SW480 (cell line): ENCODE data around the gene NPFFR1.
"Not testable (repeated sequence)": the region's sequence is repeated elsewhere in the genome, so short reads cannot be mapped to it uniquely, and the experiment has no call there.

ENCODE experiments used
- DNase-seq: peaks from one replicate; pipeline ENCODE4 v3.0.0-alpha.2; 2016; ENCODE audit warnings: low spot score

NPFFR1 gene

DNA sequence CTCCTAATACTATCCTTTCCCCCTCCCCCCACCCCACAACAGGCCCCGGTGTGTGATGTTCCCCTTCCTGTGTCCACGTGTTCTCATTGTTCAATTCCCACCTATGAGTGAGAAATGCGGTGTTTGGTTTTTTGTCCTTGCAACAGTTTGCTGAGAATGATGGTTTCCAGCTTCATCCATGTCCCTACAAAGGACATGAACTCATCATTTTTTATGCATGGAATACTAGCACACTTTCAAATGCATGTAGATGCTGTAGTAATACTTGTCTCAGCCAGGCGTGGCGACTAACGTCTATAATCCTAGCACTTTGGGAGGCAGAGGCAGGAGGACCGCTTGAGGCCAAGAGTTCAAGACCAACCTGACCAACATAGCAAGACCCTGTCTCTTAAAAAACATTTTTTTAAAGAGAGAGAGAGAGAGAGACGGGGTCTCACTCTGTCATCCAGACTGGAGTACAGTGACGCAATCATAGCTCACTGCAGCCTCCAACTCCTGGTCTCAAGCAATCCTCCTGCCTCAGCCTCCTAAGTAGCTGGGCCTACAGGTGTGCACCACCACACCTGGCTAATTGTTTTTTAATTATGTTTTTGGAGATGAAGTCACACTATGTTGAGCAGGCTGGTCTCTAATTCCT, 60.9 kb downstream of the NPFFR1 start:
- not testable (repeated sequence) for DNase-seq

DNA sequence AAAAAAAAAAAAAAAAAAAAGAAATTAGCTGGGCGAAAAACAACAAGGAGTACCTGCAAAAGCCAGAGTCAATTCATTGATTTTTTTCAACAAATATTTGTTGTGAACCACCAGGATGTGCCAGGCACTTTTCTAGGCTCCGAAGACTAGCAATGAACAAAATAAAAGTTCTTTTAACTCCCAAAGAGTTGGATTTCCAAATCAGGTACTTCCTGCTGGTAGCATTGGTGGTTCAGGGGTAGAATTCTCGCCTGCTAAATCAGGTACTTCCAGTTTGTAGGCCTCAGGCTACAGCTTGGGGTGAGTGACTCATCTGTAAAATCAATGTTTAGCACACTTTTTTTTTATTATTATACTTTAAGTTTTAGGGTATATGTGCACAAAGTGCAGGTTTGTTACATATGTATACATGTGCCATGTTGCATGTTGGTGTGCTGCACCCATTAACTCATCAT, 61.4 kb downstream of the NPFFR1 start:
- no peak for DNase-seq

DNA sequence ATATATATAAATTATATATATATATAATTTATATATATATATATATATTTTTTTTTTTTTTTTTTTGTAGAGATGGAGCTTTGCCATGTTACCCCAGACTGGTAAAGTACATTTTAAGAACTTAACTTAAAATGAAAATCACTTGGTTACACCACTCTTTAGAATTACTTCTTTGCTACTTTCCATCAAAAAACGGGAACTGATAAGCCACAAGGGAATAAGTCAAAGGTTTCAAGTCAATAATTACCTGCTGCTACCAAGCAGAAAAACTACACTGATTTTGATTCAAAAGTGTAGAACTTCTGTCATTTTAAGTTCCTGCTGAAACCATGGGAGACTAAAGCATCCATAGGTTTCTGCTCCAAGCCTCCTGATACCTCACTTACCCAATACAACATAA, 62.8 kb downstream of the NPFFR1 start:
- DNase-seq, result no peak

DNA sequence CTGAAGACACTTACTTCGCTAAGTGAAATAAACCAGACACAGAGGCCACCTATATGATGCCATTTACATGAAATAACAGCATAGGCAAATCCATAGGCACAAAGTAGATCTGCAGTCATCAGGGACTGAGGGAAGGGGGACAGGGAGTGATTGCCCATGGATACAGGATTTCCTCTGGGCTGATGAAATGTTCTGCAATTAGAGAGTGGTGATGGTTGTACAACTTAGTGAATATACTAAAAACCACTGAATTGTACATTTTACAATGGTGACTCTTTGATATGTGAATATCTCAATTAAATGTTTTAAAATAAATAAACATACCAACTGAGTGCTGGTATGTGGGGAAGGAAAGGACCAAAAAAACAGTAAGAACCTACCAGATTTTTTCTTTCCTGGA, 70.9 kb downstream of the NPFFR1 start:
- DNase-seq, result peak; percentile 21

DNA sequence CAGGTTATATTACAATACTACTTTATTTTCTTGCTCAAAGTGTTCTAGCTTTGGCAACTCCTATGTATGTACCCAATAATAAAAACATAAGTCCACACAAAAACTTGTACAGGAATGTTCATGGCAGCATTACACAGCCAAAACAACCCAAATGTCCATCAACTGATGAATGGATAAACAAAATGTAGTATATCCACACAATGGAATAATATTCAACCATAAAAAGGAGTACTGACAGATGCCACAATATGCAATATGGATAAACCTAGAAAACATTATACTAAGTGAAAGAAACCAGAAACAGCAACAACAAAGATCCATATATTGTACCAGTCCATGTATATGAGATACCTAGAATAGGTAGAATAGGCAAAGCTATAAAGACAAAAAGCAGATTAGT, 71.5 kb downstream of the NPFFR1 start:
- DNase-seq, result no peak

DNA sequence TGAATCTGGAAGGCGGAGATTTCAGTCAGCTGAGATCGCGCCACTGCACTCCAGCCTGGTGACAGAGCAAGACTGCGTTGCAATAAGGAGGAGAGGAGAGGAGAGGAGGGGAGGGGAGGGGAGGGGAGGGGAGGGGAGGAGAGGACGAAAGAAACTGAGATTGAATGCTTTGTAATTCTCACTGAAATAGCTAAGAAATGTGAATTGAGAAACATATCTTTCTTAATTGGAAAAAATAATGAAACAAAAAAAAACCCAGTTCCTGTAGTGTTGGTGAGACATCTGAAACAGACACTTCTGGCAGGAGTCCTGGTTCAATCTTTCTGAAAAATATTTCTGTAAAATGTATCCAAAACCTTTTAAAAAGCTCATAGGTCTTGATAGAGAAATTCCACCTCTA, 77.0 kb downstream of the NPFFR1 start:
- DNase-seq, result no peak

DNA sequence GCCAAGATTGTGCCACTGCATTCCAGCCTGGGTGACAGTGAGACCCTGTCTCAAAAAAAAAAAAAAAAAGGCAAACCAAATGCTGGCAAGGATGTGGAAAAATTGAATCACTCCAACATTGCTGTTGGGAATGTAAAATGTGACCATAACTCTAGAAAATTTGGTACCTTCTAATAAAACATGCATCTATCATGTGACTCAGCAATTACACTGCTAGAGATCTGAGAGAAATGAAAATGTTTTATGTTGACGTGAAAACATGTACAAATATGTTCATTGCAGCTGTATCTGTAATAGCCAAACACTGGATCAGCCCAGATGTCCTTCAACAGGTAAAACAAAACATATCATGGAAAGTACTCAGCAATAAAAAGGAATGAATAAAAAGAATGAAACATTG, 82.7 kb downstream of the NPFFR1 start:
- DNase-seq, result no peak

DNA sequence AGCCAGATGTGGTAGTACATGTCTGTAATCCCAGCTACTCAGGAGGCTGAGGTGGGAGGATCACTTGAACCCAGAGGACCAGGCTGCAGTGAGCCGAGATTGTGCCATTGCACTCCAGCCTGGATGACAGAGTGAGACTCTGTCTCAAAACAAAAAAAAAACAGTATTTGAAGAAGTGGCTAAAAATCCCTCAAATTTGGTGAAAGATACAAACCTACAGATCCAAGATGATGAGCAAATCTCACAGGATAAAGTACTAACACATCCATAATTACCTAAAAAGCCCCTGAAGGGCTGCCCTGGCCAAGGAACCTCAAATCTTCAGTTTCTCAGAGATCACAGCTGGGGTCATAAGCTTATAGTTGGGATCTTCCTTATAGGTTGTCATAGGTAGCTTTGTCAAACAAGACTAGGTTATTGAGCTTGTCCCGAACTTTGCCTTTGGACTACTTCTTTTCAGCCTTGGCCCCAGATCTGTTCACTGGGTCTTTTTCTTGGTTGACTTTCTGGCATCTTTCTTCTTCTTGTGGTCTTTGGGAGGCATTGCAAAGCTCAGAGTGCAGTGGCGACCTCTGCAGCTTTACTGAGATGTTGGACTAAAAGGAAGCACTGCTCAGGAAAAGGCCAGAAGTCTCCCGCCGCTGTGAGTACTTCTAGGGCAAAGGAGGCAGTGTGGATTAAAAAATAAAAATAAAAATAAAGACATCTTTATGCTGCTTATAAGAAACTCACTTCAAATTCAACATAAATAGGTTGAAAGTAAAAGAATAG, 84.9 kb downstream of the NPFFR1 start:
- no peak for DNase-seq
